GM19328 (cell line): ENCODE data around the gene GK2.

Source experiments
- ATAC-seq: cut with Tn5 transposase; IDR thresholded peaks from one replicate; pipeline ENCODE4 v1.9.1; 2021; ENCODE audit warnings: mild to moderate bottlenecking, moderate library complexity; ENCODE audit not compliant: unreplicated experiment

GK2 gene

GRCh38 chr4:79408063-79408462, at the start of gene GK2:
Gene GK2 (minus strand): TSS chr4:79408228. CDS start chr4:79408200, 28 bp downstream.
- no peak for ATAC-seq

- no peak for ATAC-seq
Observed at GRCh38 chr4:79455216-79455615, 47.2 kb upstream of the GK2 start.

GRCh38 chr4:79454656-79455055, 46.6 kb upstream of the GK2 start:
- no peak for ATAC-seq

GRCh38 chr4:79450053-79450452, 42.0 kb upstream of the GK2 start:
- ATAC-seq = no peak

- ATAC-seq = no peak
Observed at GRCh38 chr4:79446145-79446544, 38.1 kb upstream of the GK2 start.

GRCh38 chr4:79445371-79445781, 37.3 kb upstream of the GK2 start:
- no peak for ATAC-seq

- ATAC-seq = no peak
Observed at GRCh38 chr4:79442422-79442821, 34.4 kb upstream of the GK2 start.

GRCh38 chr4:79439489-79439888, 31.5 kb upstream of the GK2 start:
- ATAC-seq = no peak

- ATAC-seq = no peak
Observed at GRCh38 chr4:79431839-79432238, 23.8 kb upstream of the GK2 start.

GRCh38 chr4:79429113-79429903, 21.3 kb upstream of the GK2 start:
- no peak for ATAC-seq

GRCh38 chr4:79426989-79427388, 19.0 kb upstream of the GK2 start:
- ATAC-seq = no peak

- no peak for ATAC-seq
Observed at GRCh38 chr4:79425586-79425985, 17.6 kb upstream of the GK2 start.

- no peak for ATAC-seq
Observed at GRCh38 chr4:79421483-79421882, 13.5 kb upstream of the GK2 start.

GRCh38 chr4:79413886-79414285, 5.9 kb upstream of the GK2 start:
- ATAC-seq = no peak

- no peak for ATAC-seq
Observed at GRCh38 chr4:79413032-79413885, 5.2 kb upstream of the GK2 start.

- ATAC-seq = no peak
Observed at GRCh38 chr4:79404666-79405065, 3.4 kb downstream of the GK2 start.

GRCh38 chr4:79403356-79403755, 4.7 kb downstream of the GK2 start:
- no peak for ATAC-seq

- ATAC-seq = no peak
Observed at GRCh38 chr4:79402332-79402851, 5.6 kb downstream of the GK2 start.

- ATAC-seq = no peak
Observed at GRCh38 chr4:79399076-79399475, 9.0 kb downstream of the GK2 start.

GRCh38 chr4:79397951-79398350, 10.1 kb downstream of the GK2 start:
- no peak for ATAC-seq

GRCh38 chr4:79396794-79397193, 11.2 kb downstream of the GK2 start:
- ATAC-seq = no peak

- ATAC-seq = no peak
Observed at GRCh38 chr4:79395841-79396240, 12.2 kb downstream of the GK2 start.
